DOHH2 (cell line): Measurements from ENCODE around the gene SLBP.

Experiments used
- H3F3A ChIP-seq: fragments of 200-600 bp; sonication (generic), shearing (Covaris generic); 2 replicates; pipeline ENCODE4 v1.6.0; 2016; ENCODE audit warnings: antibody characterized with exemption, mild to moderate bottlenecking; ENCODE audit not compliant: control insufficient read depth, insufficient read depth
- H3K27ac ChIP-seq: fragments of 200-600 bp; sonication (generic); 2 replicates; pipeline ENCODE4 v1.5.1; 2014; ENCODE audit warnings: low read depth, mild to moderate bottlenecking, low read length, moderate library complexity
- H3K27me3 ChIP-seq: fragments of 200-600 bp; sonication (generic); 2 replicates; pipeline ENCODE4 v1.6.1; 2014; ENCODE audit warnings: mild to moderate bottlenecking, low read length, mixed read lengths; ENCODE audit not compliant: control insufficient read depth
- H3K36me3 ChIP-seq: fragments of 200-600 bp; sonication (generic); 2 replicates; pipeline ENCODE4 v1.6.1; 2014; ENCODE audit warnings: mild to moderate bottlenecking, low read length, moderate library complexity, mixed read lengths; ENCODE audit not compliant: control insufficient read depth
- H3K4me1 ChIP-seq: fragments of 200-600 bp; sonication (generic); 2 replicates; pipeline ENCODE4 v1.6.1; 2014; ENCODE audit warnings: mild to moderate bottlenecking, low read length, mixed read lengths; ENCODE audit not compliant: control insufficient read depth
- H3K4me2 ChIP-seq: fragments of 200-600 bp; sonication (generic); 2 replicates; pipeline ENCODE4 v1.6.0; 2014; ENCODE audit warnings: mild to moderate bottlenecking, low read length, moderate library complexity
- H3K4me3 ChIP-seq: fragments of 200-600 bp; sonication (generic); 2 replicates; pipeline ENCODE4 v1.5.1; 2014; ENCODE audit warnings: mild to moderate bottlenecking, low read length, mixed read lengths
- H3K79me2 ChIP-seq: fragments of 200-600 bp; sonication (generic); 2 replicates; pipeline ENCODE4 v1.6.1; 2014; ENCODE audit warnings: mild to moderate bottlenecking, low read length, mixed read lengths; ENCODE audit not compliant: control insufficient read depth
- H3K9me2 ChIP-seq: fragments of 200-600 bp; sonication (generic); replicated peaks from 2 replicates; pipeline ENCODE4 v1.6.1; 2014; ENCODE audit warnings: mild to moderate bottlenecking, low read length, mixed read lengths; ENCODE audit not compliant: control insufficient read depth
- H3K9me3 ChIP-seq: fragments of 200-600 bp; sonication (generic); 2 replicates; pipeline ENCODE4 v1.6.1; 2014; ENCODE audit warnings: antibody characterized with exemption, low read length, mixed read lengths; ENCODE audit not compliant: control insufficient read depth, insufficient read depth
- H4K20me1 ChIP-seq: fragments of 200-600 bp; sonication (generic); 2 replicates; pipeline ENCODE4 v1.6.0; 2014; ENCODE audit warnings: low read depth, mild to moderate bottlenecking, antibody characterized with exemption, low read length, moderate library complexity; ENCODE audit not compliant: control insufficient read depth, insufficient read depth
- EZH2phosphoT487 ChIP-seq: fragments of 200-600 bp; sonication (generic); IDR thresholded peaks from 2 replicates; pipeline ENCODE4 v1.6.1; 2017; ENCODE audit warnings: borderline replicate concordance, mild to moderate bottlenecking, antibody characterized with exemption, low read length, moderate library complexity, mixed read lengths
- TF ChIP-seq, protein P1 (sequence below): fragments of 200-600 bp; sonication (generic); IDR thresholded peaks from one replicate; pipeline ENCODE4 v1.5.1; 2014; ENCODE audit warnings: antibody characterized with exemption, mild to moderate bottlenecking, low read depth, low read length; ENCODE audit not compliant: poor library complexity, severe bottlenecking

The SLBP gene

DNA sequence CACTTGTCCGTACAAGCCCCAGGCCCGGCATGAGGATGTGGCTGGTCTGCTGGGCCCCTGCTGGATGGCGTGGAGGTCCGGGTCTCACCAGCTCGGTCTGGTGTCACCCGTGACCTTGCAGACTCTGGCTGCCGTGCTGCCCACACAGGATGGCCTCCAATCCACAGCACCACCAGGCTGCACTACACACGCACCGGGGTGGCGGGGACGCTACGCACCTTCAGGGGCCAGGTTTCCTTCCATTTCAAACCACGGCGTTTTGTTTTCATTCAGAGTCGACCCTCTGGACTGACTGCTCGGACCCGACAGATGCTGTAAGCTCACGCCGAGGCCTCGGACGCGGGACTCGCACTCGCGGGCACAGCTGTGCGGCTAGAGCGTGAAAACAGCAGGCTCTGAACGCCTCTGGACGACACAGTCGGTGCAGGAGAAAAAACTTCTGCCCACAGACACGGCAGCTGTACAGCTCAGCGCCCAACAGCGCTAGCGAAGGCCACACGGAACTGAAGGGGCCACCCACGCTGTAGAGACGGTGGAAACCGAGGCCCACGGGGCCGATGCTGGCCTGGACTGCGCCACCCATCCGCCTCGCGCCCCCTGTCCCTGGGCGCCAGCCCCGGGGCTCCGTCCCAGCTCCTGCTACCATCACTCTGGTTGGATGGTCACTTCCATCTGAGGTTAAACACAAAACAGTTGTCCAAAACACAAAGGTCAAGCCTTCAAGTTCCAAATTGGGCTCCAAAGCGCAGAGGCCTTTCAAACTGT lies 68.0 kb downstream of the SLBP start:
- Histone ChIP-seq H3F3A (no peaks in the 10 kb centered on the region), H3K4me2 (no peak overlapping the region), H4K20me1 (no peaks in the 10 kb centered on the region), H3K4me3 (no peak overlapping the region), H3K79me2 (no peaks in the 10 kb centered on the region), H3K27me3 (no peaks in the 10 kb centered on the region), H3K4me1 (no peaks in the 10 kb centered on the region), H3K27ac (no peak overlapping the region), H3K36me3 (no peaks in the 10 kb centered on the region), H3K9me3 (no peaks in the 10 kb centered on the region), H3K9me2 (no peaks in the 10 kb centered on the region)
- TF ChIP-seq, protein P1, sequence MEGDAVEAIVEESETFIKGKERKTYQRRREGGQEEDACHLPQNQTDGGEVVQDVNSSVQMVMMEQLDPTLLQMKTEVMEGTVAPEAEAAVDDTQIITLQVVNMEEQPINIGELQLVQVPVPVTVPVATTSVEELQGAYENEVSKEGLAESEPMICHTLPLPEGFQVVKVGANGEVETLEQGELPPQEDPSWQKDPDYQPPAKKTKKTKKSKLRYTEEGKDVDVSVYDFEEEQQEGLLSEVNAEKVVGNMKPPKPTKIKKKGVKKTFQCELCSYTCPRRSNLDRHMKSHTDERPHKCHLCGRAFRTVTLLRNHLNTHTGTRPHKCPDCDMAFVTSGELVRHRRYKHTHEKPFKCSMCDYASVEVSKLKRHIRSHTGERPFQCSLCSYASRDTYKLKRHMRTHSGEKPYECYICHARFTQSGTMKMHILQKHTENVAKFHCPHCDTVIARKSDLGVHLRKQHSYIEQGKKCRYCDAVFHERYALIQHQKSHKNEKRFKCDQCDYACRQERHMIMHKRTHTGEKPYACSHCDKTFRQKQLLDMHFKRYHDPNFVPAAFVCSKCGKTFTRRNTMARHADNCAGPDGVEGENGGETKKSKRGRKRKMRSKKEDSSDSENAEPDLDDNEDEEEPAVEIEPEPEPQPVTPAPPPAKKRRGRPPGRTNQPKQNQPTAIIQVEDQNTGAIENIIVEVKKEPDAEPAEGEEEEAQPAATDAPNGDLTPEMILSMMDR, result no peak
- no peak for TF ChIP-seq EZH2phosphoT487
